Measurements from ENCODE around the gene NCEH1. TPM values are rescaled to one million over a fixed set of nuclear protein-coding genes. Genes with fewer than 3 reads are reported as not detected.

The NCEH1 gene
- total and polyA plus RNA-seq, 10 of the 15 experiments (the other 5 are each of a cell fraction or from before 2014, with no cell fraction given), result 1.8 to 8.1 (median 4.5) TPM

DNA sequence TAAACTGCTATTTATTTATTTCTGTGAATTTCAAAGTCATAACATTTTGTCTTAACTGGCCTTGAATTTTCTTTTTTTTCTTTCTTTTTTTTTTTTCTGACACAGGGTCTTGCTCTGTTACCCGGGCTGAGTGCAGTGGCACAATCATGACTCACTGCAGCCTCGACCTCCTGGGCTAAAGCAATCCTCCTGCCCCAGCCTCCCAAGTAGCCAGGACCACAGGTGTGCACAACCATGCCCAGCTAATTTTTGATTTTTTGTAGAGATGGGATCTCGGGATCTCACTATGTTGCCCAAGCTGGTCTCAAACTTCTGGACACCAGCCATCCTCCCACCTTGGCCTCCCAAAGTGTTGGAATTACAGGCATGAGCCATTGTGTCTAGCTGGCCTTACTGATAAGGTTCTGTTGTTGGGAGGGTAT, 110.2 kb downstream of the NCEH1 start:
- FAIRE-seq, result no peak
- no peaks in the 10 kb centered on the region for H3K27me3 ChIP-seq (replicated peaks in 1 of 2; ENCODE audit: control insufficient read depth in 2 of 2, insufficient read depth in 2 of 2, low read length in 1 of 2)
- ChIA-PET CTCF (interaction anchor here (1.0 to 2.7 kb wide), 5 partner anchors 8 to 268 kb away, joined by 3 to 10 read pairs (median 3); no protein-coding TSS in a partner anchor), POLR2A (no interaction called here), SMC1A (ENCODE audit: uncharacterized antibody, unreplicated experiment) (interaction anchor here (0.6 to 1.6 kb wide), 2 partner anchors 13 to 122 kb away, joined by 3 to 4 read pairs; no protein-coding TSS in a partner anchor), RAD21 (ENCODE audit: unreplicated experiment) (no interaction called here)
- H3K9me3 ChIP-seq (replicated peaks; ENCODE audit: control insufficient read depth, insufficient read depth, low read length), result no peaks in the 10 kb centered on the region; the same call in 2 of the 3 replicates
- H3K79me2 ChIP-seq (ENCODE audit: control insufficient read depth, insufficient read depth, low read length), result no peaks in the 10 kb centered on the region
- H3K4me2 ChIP-seq (ENCODE audit: control insufficient read depth, insufficient read depth), result no peak overlapping the region
- H3K27ac ChIP-seq (ENCODE audit: control insufficient read depth, insufficient read depth), result no peak overlapping the region
- in situ Hi-C loops (cut with MboI) (no loop called here), intact Hi-C loops (cut with micrococcal nuclease; ENCODE audit: unreplicated experiment) (no loop called here)
- no peak overlapping the region for H3K4me3 ChIP-seq
- 41% methylated on average over 3 of the region's 3 CpGs for WGBS (ENCODE audit: insufficient coverage, insufficient replicate concordance, low lambda C conversion rate, missing lambda C conversion rate)
- H3K36me3 ChIP-seq (ENCODE audit: control insufficient read depth in 2 of 2, insufficient read depth in 2 of 2, low read length in 1 of 2), result no peaks in the 10 kb centered on the region
- no peak overlapping the region for H2AFZ ChIP-seq (ENCODE audit: control insufficient read depth, low read depth, low read length)
- BruUV-seq (replicated peaks), result no TSS peak
- no peaks in the 10 kb centered on the region for H3K4me1 ChIP-seq (ENCODE audit: control insufficient read depth, insufficient read depth, low read length)
- TF ChIP-seq, protein P1, sequence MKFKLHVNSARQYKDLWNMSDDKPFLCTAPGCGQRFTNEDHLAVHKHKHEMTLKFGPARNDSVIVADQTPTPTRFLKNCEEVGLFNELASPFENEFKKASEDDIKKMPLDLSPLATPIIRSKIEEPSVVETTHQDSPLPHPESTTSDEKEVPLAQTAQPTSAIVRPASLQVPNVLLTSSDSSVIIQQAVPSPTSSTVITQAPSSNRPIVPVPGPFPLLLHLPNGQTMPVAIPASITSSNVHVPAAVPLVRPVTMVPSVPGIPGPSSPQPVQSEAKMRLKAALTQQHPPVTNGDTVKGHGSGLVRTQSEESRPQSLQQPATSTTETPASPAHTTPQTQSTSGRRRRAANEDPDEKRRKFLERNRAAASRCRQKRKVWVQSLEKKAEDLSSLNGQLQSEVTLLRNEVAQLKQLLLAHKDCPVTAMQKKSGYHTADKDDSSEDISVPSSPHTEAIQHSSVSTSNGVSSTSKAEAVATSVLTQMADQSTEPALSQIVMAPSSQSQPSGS (IDR thresholded peaks at IDR 0.05; ENCODE audit: low read length), result no peak
- TF ChIP-seq, protein P2, sequence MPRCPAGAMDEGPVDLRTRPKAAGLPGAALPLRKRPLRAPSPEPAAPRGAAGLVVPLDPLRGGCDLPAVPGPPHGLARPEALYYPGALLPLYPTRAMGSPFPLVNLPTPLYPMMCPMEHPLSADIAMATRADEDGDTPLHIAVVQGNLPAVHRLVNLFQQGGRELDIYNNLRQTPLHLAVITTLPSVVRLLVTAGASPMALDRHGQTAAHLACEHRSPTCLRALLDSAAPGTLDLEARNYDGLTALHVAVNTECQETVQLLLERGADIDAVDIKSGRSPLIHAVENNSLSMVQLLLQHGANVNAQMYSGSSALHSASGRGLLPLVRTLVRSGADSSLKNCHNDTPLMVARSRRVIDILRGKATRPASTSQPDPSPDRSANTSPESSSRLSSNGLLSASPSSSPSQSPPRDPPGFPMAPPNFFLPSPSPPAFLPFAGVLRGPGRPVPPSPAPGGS (IDR thresholded peaks at IDR 0.05; ENCODE audit: borderline replicate concordance, insufficient read depth, low read depth, low read length, poor library complexity, severe bottlenecking), result no peak
- TF ChIP-seq HDGF (IDR thresholded peaks at IDR 0.05), result no peak
- no peak for TF ChIP-seq CBX5 (IDR thresholded peaks at IDR 0.05; ENCODE audit: low read depth)
- TF ChIP-seq NFYA (IDR thresholded peaks at IDR 0.05; ENCODE audit: borderline replicate concordance, low read depth, low read length), result no peak
- TF ChIP-seq JUNB (IDR thresholded peaks at IDR 0.05), result no peak
- TF ChIP-seq BCLAF1 (IDR thresholded peaks at IDR 0.05), result no peak
- TF ChIP-seq ZBED1 (IDR thresholded peaks at IDR 0.05; ENCODE audit: borderline replicate concordance), result no peak
- TF ChIP-seq ATF7 (IDR thresholded peaks at IDR 0.05; ENCODE audit: low read depth), result no peak
- ATAC-seq, result no peak
- DNase-seq (ENCODE audit: low read depth, low spot score), result no peak
- H3K9ac ChIP-seq (ENCODE audit: control insufficient read depth, insufficient read depth, low read length), result no peak overlapping the region
- no peaks in the 10 kb centered on the region for H4K20me1 ChIP-seq (ENCODE audit: control insufficient read depth, insufficient read depth)
